ENCODE data around the gene TTC38. TPM values are rescaled to one million over a fixed set of nuclear protein-coding genes. Genes with fewer than 3 reads are reported as not detected.

TTC38 gene
- total and polyA plus RNA-seq, 2 donors from 2014 or later: 41.3 to 100 TPM

- TF ChIP-seq CTCF (IDR thresholded peaks at IDR 0.05; ENCODE audit: borderline replicate concordance, extremely low read depth, insufficient read depth): no peak
- Histone ChIP-seq H3K9me3 (ENCODE audit: control insufficient read depth in 2 of 3, insufficient read depth in 1 of 3, low read length in 3 of 3) (no peaks in the 10 kb centered on the region), H3K27me3 (ENCODE audit: control insufficient read depth, insufficient read depth, low read length) (no peaks in the 10 kb centered on the region), H3K4me1 (ENCODE audit: control insufficient read depth in 2 of 3, insufficient read depth in 2 of 3, low read depth in 1 of 3, low read length in 3 of 3) (peaks cover 0 to 15% (median 4%) of the 10 kb centered on the region in 3 donors), H3K4me3 (ENCODE audit: low read length in 3 of 3) (peak within 1 kb of the TSS; percentile 79 to 94 (median 82)), H3K27ac (ENCODE audit: low read depth in 2 of 2, low read length in 2 of 2) (peak within 1 kb of the TSS; percentile 76 to 84), H3K9ac (ENCODE audit: low read length in 3 of 3) (peak within 1 kb of the TSS; percentile 42 to 92 (median 88)), H3K36me3 (ENCODE audit: control insufficient read depth in 2 of 3, insufficient read depth in 3 of 3, low read length in 3 of 3) (peaks cover 5 to 15% (median 11%) of the 10 kb centered on the region in 3 donors)
- intact Hi-C loops (cut with DNase I): no loop called here
- DNase-seq (peak; percentile 86 to 96 (median 94)), FAIRE-seq (no peak)
These were observed 67.7 kb downstream of the TTC38 start, which contains the start of gene TRMU for GRCh38 chr22:46335201-46336118. Gene TRMU, plus strand, starts transcription at chr22:46335714. Its CDS starts 51 bp downstream, at chr22:46335765.

- Histone ChIP-seq H3K9me3 (ENCODE audit: control insufficient read depth in 2 of 3, insufficient read depth in 1 of 3, low read length in 3 of 3) (no peaks in the 10 kb centered on the region), H3K27me3 (ENCODE audit: control insufficient read depth, insufficient read depth, low read length) (no peaks in the 10 kb centered on the region), H3K4me1 (ENCODE audit: control insufficient read depth in 2 of 3, insufficient read depth in 2 of 3, low read depth in 1 of 3, low read length in 3 of 3) (peaks cover 0 to 15% (median 4%) of the 10 kb centered on the region in 3 donors), H3K36me3 (ENCODE audit: control insufficient read depth in 2 of 3, insufficient read depth in 3 of 3, low read length in 3 of 3) (peaks cover 5 to 20% (median 11%) of the 10 kb centered on the region in 3 donors), H3K4me3 (ENCODE audit: low read length in 3 of 3) (peak overlapping the region; percentile 79 to 94 (median 82)), H3K9ac (ENCODE audit: low read length in 3 of 3) (peak overlapping the region; percentile 34 to 92 (median 88)), H3K27ac (ENCODE audit: low read depth in 2 of 2, low read length in 2 of 2) (peak overlapping the region; percentile 76 to 84)
- no peak for FAIRE-seq
- peak in 3 of 5 donors; percentile 20 to 81 (median 45) for DNase-seq
- intact Hi-C loops (cut with DNase I): no loop called here
- TF ChIP-seq CTCF (IDR thresholded peaks at IDR 0.05; ENCODE audit: borderline replicate concordance, extremely low read depth, insufficient read depth): no peak
These were observed 68.6 kb downstream of the TTC38 start for GRCh38 chr22:46336119-46337078.

GRCh38 chr22:46337870-46338269, 70.1 kb downstream of the TTC38 start:
- H3K36me3 ChIP-seq (ENCODE audit: control insufficient read depth in 2 of 3, insufficient read depth in 3 of 3, low read length in 3 of 3): peaks cover 5 to 29% (median 14%) of the 10 kb centered on the region in 3 donors
- H3K9ac ChIP-seq (ENCODE audit: low read length in 3 of 3): no peak overlapping the region
- H3K9me3 ChIP-seq (ENCODE audit: control insufficient read depth in 2 of 3, insufficient read depth in 1 of 3, low read length in 3 of 3): no peaks in the 10 kb centered on the region
- no peak overlapping the region for H3K4me3 ChIP-seq (ENCODE audit: low read length in 3 of 3)
- H3K27me3 ChIP-seq (ENCODE audit: control insufficient read depth, insufficient read depth, low read length): no peaks in the 10 kb centered on the region
- no peak overlapping the region for H3K27ac ChIP-seq (ENCODE audit: low read depth in 2 of 2, low read length in 2 of 2)
- DNase-seq (peak in 1 of 5 donors; percentile 46), FAIRE-seq (no peak)
- no peak for TF ChIP-seq CTCF (IDR thresholded peaks at IDR 0.05; ENCODE audit: borderline replicate concordance, extremely low read depth, insufficient read depth)
- H3K4me1 ChIP-seq (ENCODE audit: control insufficient read depth in 2 of 3, insufficient read depth in 2 of 3, low read depth in 1 of 3, low read length in 3 of 3): peaks cover 0 to 15% (median 4%) of the 10 kb centered on the region in 3 donors
- intact Hi-C loops (cut with DNase I): no loop called here
